Activated CD8-positive, alpha-beta memory T cell treated with anti-CD3 and anti-CD28 coated beads for 4 hours (primary cell): Measurements from ENCODE around the gene RHOC.

Experiments used
- DNase-seq, 2 donors: peaks; one replicate each; pipeline ENCODE4 v3.0.0-alpha.2; 2020; ENCODE audit warnings: low read depth in 2 of 2

The RHOC gene

GRCh38 chr1:112702067-112702395 lies 4.9 kb downstream of the RHOC start:
- no peak for DNase-seq

GRCh38 chr1:112701227-112702066 lies 5.5 kb downstream of the RHOC start:
- DNase-seq: no peak

- DNase-seq: peak; percentile 55 to 65
These were observed 6.4 kb downstream of the RHOC start for GRCh38 chr1:112700290-112701226.

DNA sequence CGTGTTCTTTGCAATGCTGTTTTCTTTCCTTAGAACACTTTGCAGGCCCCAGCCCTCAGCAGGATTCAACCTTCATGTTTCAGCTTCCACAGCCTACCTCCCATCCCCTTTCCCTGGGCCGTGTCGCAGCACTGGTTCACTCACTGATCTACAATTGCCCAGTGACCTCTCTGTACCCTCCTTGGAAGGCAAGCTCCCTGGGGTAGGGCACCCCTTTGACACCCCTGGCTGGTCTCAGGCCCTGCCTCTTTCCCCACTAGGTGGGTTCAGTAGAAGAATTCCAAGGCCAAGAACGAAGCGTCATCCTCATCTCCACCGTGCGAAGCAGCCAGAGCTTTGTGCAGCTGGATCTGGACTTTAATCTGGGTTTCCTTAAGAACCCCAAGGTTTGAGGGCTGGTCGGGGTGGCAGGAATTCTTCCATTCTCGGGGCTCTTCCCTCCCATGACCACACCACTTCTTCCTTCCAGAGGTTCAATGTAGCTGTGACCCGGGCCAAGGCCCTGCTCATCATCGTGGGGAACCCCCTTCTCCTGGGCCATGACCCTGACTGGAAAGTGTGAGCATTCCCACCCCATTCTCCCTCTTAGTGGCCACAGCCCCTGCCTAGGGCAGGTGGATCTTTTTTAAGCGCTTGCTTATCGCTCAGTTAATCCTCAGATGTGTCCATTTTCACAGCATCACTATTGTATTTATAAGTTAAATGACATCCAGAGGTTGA lies 7.3 kb downstream of the RHOC start:
- DNase-seq: no peak

- no peak for DNase-seq
These were observed 8.3 kb downstream of the RHOC start for GRCh38 chr1:112698366-112699310.

DNA sequence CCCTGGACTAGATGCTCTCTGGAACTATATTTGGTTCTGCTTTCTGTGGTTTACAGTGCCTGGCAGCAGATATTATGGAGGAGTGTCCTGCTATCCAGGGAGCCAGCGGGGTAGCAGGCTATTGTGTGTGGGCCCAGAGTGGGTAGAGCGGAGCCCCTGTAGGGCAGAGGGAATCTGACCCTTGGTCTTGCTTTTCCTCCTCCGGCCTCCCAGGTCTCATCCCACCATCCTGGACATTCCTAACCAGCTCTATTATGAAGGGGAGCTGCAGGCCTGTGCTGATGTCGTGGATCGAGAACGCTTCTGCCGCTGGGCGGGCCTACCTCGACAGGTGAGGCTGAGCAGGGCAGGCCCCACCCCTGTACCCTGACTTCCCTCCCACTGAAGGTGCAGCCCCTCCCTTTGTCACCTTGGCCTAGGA lies 9.1 kb downstream of the RHOC start:
- DNase-seq: no peak

DNA sequence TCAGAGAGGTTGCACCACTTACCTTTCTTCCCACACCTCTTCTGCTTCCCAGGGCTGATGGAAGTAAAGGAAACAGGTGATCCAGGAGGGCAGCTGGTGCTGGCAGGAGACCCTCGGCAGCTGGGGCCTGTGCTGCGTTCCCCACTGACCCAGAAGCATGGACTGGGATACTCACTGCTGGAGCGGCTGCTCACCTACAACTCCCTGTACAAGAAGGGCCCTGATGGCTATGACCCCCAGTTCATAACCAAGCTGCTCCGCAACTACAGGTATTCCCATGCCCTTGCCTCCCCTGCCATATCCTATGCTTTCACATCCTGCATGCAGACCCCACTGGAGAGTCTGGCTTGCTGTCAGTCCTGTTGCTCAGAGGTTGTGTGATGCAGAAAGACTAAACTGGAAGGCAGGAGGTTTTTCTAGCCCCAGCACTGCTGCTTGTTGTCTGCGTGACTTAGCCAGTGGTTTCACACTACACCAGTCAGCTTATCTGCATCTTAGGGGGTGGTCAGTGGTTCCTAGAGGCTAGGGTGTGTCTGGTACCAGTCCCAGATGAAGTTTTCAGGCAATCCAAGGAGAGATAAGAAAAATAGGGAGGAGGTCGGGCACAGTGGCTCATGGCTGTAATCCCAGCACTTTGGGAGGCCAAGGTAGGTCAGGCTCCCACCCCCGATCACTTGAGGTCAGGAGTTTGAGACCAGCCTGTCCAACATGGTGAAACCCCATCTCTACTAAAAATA lies 10.2 kb downstream of the RHOC start:
- DNase-seq: no peak

GRCh38 chr1:112695276-112695675 lies 11.7 kb downstream of the RHOC start:
- no peak for DNase-seq

DNA sequence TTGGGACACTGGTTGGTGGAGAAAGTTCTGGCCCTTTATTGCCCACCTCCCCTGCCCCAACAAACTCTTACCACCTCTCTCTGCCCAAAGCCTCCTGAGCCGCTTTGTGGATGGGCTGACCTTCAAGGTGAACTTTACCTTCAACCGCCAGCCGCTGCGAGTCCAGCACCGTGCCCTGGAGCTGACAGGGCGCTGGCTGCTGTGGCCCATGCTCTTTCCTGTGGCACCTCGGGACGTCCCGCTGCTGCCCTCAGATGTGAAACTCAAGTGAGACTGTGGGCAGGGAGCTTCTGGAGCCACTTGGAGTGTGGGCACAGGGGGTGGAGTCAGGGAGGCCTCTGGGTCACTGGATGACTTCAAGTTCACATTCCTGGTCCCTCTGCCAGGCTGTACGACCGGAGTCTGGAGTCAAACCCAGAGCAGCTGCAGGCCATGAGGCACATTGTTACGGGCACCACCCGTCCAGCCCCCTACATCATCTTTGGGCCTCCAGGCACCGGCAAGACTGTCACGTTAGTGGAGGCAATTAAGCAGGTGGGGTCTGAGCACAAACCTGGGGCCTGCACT lies 12.5 kb downstream of the RHOC start:
- DNase-seq: no peak

GRCh38 chr1:112693821-112694220 lies 13.1 kb downstream of the RHOC start:
- DNase-seq: no peak

DNA sequence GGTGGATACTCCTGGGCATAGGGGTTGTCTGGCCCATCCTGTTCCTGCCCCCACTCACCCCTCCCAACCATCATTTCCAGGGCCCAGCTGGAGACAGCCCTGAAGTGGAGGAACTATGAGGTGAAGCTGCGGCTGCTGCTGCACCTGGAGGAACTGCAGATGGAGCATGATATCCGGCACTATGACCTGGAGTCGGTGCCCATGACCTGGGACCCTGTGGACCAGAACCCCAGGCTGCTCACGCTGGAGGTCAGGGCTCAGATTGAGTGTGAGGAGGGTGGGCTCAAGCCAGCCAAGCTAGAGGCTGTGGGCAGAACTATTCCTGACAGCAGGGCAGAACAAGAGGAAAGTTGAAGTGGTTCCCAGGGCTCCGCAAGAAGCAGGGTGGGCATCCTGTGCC lies 14.2 kb downstream of the RHOC start:
- DNase-seq: no peak

DNA sequence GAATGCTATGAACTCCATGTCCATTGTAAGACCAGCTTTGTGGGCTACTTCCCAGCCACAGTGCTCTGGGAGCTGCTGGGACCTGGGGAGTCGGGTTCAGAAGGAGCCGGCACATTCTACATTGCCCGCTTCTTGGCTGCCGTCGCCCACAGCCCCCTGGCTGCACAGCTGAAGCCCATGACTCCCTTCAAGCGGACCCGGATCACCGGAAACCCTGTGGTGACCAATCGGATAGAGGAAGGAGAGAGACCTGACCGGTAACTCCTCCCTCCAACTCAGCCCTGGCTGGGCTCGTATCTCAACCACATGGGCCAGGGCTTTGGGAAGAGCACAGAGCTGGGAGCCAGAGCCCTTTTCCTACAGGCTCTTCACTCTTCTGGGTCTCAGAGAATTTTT lies 17.1 kb downstream of the RHOC start:
- DNase-seq: no peak

DNA sequence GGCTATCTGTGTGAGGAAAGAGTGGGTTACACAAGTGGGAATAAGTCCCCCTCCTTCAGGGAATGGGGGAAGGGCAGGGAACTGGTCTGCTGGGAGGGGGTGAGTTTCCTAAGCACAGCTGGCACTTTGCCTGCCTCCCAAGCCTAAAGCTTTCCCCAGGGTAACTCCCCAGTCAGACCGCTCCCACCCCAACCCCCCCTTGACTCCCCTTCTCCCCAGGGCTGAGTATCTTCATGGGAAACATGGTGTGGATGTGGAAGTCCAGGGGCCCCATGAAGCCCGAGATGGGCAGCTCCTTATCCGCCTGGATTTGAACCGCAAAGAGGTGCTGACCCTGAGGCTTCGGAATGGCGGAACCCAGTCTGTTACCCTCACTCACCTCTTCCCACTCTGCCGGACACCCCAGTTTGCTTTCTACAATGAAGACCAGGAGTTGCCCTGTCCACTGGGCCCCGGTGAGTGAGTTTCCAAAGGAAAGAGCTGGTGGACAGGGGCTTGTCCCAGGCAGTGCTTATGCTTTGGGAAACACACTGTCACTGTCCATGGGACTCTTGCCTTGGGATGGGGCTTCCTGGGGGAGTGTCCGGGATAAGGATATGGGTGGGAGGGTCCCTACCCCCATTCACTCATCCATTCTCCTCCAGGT lies 17.6 kb downstream of the RHOC start:
- DNase-seq: no peak

- no peak for DNase-seq
These were observed 18.1 kb downstream of the RHOC start for GRCh38 chr1:112688781-112689193.

DNA sequence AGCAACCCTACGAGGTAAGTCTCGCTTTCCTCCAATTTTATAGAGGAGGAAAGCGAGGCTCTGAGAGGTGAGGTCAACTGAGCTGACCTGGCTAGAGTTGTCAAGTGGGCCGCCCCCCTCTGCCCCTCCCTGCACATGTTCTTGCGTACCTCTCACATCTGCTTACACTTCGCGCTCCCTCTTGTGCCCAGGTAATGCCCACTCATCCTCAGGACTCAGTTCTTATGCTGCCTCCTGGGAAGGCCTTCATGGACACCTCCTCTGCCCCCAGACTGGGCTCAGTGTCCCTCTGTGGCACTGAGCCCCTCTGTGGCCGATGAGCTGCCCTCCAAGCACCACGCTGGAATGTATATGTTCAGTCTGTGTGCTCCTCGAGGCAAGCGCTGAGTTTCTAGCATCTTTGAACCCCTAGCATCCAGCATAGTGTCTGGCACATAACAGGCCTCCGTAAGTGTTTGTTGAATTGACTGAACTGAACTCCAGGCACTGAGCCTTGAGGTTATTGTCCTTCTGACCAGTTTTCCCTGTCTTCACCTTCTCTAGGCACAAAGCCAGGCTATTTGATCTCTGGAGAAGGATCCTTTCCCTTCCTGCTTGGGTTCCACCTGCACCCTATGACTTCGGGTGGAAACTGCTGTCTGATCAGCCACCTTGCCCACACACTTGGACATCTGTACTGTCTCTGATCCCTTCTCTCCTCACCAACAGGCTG lies 19.0 kb downstream of the RHOC start:
- DNase-seq: no peak

GRCh38 chr1:112687361-112687760 lies 19.6 kb downstream of the RHOC start:
- DNase-seq: no peak

DNA sequence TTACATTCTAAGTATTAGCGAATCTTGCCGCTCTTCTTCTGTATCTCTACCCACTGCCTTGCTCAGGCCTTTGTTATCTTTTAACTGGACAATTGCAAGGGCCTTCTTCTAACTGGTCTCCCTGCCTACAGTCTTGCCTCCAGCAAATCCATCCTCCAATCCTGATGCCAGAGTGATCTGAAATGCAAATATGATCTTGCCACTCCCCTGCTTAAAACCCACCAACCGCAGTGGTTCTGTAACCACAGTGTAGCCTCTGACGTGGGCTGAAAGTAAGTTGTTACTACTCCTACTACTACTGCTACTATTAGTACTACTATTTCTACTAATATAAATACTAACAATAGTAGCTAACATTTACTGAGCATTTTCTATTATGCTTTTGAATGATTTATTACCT lies 20.1 kb downstream of the RHOC start:
- DNase-seq: no peak

DNA sequence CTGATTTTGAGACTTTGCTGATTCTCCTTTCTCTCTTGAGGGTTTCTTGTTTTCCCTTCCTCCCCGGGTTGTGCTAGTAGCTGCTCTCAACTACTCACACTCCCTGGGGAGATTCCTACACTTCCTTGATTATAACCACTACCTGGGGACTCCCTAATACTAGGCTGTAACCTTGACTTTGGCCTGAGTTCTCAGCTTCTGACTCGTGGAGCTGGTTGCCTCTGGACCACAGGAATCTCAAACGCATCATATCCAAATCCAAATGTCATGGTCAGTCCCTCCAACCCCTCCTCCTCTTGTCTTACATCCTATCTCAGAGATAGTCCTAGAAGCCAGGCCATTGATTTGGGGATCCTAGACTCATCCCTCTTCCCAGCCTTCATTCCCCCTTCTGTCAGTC lies 20.5 kb downstream of the RHOC start:
- DNase-seq: no peak

- no peak for DNase-seq
These were observed 21.0 kb downstream of the RHOC start for GRCh38 chr1:112685913-112686312.
